Measurements from ENCODE around the gene NCOA1.

The NCOA1 gene

GRCh38 chr2:24710806-24711205 is 219.8 kb downstream of the NCOA1 start:
- no peak for DNase-seq

DNA sequence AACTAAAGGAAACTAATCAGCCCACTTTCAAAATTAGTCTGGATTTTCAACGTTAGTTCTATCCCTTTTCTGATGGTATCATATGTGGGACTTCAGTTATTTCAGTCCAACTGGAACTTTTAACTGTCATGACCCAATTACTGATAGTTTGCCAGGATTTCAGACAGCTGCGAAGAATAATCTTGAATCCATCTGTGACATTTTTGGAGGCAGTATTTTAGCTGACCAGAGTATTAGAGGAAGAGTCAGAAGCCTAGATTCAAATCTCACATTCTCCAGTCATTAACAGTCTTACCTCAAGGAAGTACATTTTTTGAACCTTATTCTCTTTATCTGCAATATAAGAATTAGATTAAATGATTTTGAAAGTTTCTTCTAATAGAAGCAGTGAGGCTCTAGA is 220.8 kb downstream of the NCOA1 start:
- DNase-seq, result no peak

- no peak for DNase-seq
These were observed 221.2 kb downstream of the NCOA1 start for GRCh38 chr2:24712296-24712695.

DNA sequence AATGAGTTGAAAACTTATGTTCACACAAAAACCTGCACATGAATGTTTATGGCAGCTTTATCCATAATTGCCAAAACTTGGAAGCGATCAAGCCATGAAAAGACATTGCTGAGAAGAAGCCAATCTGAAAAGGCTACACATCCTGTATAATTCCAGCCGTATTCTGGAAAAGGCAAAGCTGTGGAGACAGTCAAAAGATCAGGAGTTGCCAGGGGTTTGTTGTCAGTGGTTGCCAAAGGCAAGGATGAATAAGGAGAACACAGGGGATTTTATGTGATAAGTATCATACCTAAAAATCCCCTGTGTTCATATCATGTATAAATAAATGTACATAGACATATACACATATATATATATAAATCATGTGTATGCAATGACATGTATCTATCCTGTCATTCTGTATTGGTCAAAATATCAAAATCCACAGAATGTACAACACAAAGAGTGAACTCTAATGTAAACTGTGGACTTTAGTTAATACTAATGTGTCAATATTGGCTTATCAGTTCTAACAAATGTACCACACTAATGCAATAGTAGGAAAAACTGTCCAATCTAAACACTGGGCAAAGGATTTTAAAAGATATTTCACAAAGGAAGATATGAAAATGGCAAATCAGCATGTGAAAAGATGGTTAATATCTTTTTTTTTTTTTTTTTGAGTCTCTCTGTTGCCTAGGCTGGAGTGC is 226.4 kb downstream of the NCOA1 start:
- no peak for DNase-seq

GRCh38 chr2:24720310-24720709 is 229.3 kb downstream of the NCOA1 start:
- DNase-seq, result no peak

DNA sequence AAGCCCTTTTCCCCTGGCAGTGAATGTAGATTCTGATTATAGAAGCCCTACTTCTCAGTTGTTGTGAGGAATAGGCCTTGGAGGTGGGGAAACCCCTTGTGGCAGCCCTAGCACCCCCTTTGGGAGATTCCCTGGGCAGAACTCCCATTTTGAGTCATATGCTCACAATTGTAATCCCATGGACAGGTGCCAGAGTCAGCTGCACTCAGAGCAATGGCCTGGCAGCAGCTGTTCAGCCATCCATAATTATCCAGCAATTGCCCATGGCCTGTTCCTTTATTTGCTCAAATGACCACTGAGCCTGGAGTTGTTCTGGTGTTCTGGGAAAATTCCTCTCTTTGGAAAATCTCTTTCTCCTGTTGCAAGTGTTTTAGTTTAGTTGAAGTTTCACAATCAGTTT is 230.4 kb downstream of the NCOA1 start:
- DNase-seq, result no peak

- DNase-seq, result no peak
These were observed 231.2 kb downstream of the NCOA1 start for GRCh38 chr2:24722141-24722790.

DNA sequence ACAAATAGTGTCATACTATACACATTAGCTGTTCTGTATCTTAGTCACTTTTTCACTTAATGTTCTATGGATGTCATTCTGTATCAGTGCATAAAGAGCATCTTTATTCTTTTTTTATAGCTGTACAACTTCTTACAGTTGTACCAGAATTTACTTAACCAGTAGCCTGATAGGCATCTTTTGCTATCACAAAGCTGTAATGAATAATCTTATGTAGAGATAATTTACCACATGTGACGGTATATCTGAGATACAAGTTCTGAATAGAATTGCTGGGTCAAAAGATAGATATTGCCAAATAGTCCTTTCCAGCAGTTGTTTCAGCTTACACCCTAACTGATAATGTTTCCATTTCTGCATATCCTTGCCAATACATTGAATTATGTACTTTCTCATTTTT is 232.1 kb downstream of the NCOA1 start:
- no peak for DNase-seq

- DNase-seq, result no peak
These were observed 232.6 kb downstream of the NCOA1 start for GRCh38 chr2:24723665-24724064.

GRCh38 chr2:24724111-24724775 is 233.2 kb downstream of the NCOA1 start:
- no peak for DNase-seq

GRCh38 chr2:24725956-24726355 is 234.9 kb downstream of the NCOA1 start:
- DNase-seq, result no peak

GRCh38 chr2:24730481-24730880 is 239.4 kb downstream of the NCOA1 start:
- no peak for DNase-seq

GRCh38 chr2:24731040-24731439 is 240.0 kb downstream of the NCOA1 start:
- no peak for DNase-seq

GRCh38 chr2:24731923-24732322 is 240.9 kb downstream of the NCOA1 start:
- no peak for DNase-seq

- no peak for DNase-seq
These were observed 243.7 kb downstream of the NCOA1 start for GRCh38 chr2:24734741-24735140.

DNA sequence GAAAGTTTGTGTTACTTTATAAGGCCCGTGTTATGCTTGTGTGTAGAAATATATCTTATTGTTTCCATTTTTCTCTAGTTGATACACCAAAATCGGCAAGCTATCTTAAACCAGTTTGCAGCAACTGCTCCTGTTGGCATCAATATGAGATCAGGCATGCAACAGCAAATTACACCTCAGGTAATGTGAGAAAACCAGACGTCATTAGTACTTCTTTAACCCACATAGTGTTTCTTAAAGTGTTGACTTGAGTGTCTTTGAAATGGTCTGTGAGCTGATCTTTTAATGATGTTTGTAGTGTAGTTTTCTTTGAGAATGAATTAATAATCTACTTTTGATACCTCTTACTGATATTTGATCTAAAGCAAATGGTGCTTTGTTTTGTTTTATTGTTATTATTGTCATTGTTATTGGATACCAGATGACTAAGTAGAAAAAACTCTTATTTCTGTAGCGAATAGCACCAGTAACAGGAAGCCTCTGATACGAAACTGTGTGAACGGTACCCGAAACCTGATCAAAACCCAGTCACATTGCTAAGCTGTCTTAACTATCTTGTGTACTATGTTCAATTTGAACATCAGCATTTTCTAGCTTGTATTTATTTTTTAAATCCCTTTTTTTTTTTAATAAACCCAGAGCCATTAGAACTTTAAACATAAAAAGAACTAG is 248.4 kb downstream of the NCOA1 start:
- no peak for DNase-seq

- no peak for DNase-seq
These were observed 249.1 kb downstream of the NCOA1 start for GRCh38 chr2:24740142-24740541.

- DNase-seq, result no peak
These were observed 251.7 kb downstream of the NCOA1 start for GRCh38 chr2:24742730-24743129.

DNA sequence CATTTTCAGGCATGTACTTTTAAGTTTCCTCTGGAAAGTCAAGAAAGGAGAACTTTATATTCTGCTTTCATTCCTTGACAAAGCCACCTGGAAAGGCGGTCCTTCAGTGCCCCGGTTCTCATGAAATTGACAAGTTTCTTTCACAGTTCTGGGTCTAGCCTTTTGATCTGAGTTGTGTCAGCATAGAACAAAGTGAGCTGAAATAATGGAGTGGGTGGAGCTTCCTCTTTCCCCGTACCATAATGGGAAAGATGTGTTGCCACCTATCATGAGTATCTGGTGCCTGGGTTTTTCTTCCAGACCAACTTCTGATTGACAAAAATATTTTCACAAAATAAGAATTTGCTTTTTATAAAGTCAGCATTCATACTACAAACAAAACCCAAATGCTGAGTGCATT is 252.9 kb downstream of the NCOA1 start:
- no peak for DNase-seq

DNA sequence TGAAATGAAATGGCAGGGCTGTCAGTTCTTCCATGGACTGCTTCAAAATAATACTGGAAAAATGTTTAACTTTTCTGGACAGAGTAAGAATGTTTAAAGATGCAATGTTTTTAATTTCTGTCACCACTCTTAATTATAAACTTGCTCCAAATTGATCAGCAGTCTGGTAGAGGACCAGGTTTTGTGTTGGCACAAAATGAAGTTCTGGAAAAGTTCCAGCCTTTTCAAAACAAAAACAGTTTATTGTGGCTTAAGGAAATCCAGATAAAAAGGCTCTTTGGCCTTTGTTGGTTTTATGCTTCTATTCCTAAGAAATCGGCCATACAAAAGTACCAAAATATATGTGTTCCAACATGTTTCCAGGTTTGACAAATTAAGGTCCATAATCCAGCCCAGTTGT is 253.3 kb downstream of the NCOA1 start:
- no peak for DNase-seq

GRCh38 chr2:24745825-24746224 is 254.8 kb downstream of the NCOA1 start:
- no peak for DNase-seq

- no peak for DNase-seq
These were observed 256.2 kb downstream of the NCOA1 start for GRCh38 chr2:24747299-24747698.

GRCh38 chr2:24749069-24749691 is 258.1 kb downstream of the NCOA1 start:
- no peak for DNase-seq
